Measurements from ENCODE around the gene XPR1. TPM values are rescaled to one million over a fixed set of nuclear protein-coding genes. Genes with fewer than 3 reads are reported as not detected.

The XPR1 gene
- polyA plus RNA-seq, 1 donor (not counting 4 experiments of a cell fraction or from before 2014, with no cell fraction given), result 40.0 TPM

- H3K4me1 ChIP-seq (ENCODE audit: control insufficient read depth, extremely low read depth, insufficient read depth, low read length), result peaks cover 16% of the 10 kb centered on the region
- peaks cover 2% of the 10 kb centered on the region for H3K9me1 ChIP-seq (ENCODE audit: control insufficient read depth, extremely low read depth, insufficient read depth, low read length)
- no peak overlapping the region for H3K4me2 ChIP-seq (ENCODE audit: control insufficient read depth, extremely low read depth, insufficient read depth, low read depth, low read length)
- dilution Hi-C loops (cut with MboI; ENCODE audit: extremely low pct_ligation_motif_present, low sequenced_read_pairs), result no loop called here
- H2AFZ ChIP-seq (ENCODE audit: control insufficient read depth, low read length), result no peak overlapping the region
- TF ChIP-seq EZH2 (IDR thresholded peaks at IDR 0.05; ENCODE audit: low read length), result no peak
- TF ChIP-seq CTCF (optimal IDR thresholded peaks at IDR 0.05 in 1 of 3, IDR thresholded peaks at IDR 0.05 in 1 of 3, conservative IDR thresholded peaks at IDR 0.05 in 1 of 3; ENCODE audit: extremely low read depth in 1 of 3, insufficient read depth in 2 of 3, low read length in 3 of 3), result no peak
- DNase-seq (ENCODE audit: low read depth, low spot score), result no peak
- H3K9ac ChIP-seq (ENCODE audit: control insufficient read depth, extremely low read depth, insufficient read depth, low read length), result no peak overlapping the region
- no peaks in the 10 kb centered on the region for H4K20me1 ChIP-seq (ENCODE audit: control insufficient read depth, extremely low read depth, insufficient read depth, low read length)
- no peak for FAIRE-seq
- no peaks in the 10 kb centered on the region for H3K79me2 ChIP-seq (ENCODE audit: control insufficient read depth, insufficient read depth, low read length)
- no peaks in the 10 kb centered on the region for H3K36me3 ChIP-seq (ENCODE audit: control insufficient read depth in 2 of 2, extremely low read depth in 1 of 2, insufficient read depth in 2 of 2, low read length in 2 of 2)
- no peak overlapping the region for H3K4me3 ChIP-seq (ENCODE audit: control insufficient read depth in 2 of 3, extremely low read depth in 1 of 3, insufficient read depth in 2 of 3, low read depth in 1 of 3, low read length in 3 of 3)
- H3K27ac ChIP-seq (ENCODE audit: control insufficient read depth, insufficient read depth, low read length), result no peak overlapping the region
- H3K9me3 ChIP-seq (ENCODE audit: control insufficient read depth, low read depth, low read length), result no peaks in the 10 kb centered on the region
- no peaks in the 10 kb centered on the region for H3K27me3 ChIP-seq (ENCODE audit: control insufficient read depth, extremely low read depth, insufficient read depth, low read length)
Observed at GRCh38 chr1:180927841-180928240, 296.0 kb downstream of the XPR1 start.

- no peak for DNase-seq (ENCODE audit: low read depth, low spot score)
- H3K27ac ChIP-seq (ENCODE audit: control insufficient read depth, insufficient read depth, low read length), result no peak overlapping the region
- H3K9ac ChIP-seq (ENCODE audit: control insufficient read depth, extremely low read depth, insufficient read depth, low read length), result no peak overlapping the region
- H3K9me1 ChIP-seq (ENCODE audit: control insufficient read depth, extremely low read depth, insufficient read depth, low read length), result no peaks in the 10 kb centered on the region
- peaks cover 8% of the 10 kb centered on the region for H3K4me1 ChIP-seq (ENCODE audit: control insufficient read depth, extremely low read depth, insufficient read depth, low read length)
- no peaks in the 10 kb centered on the region for H3K36me3 ChIP-seq (ENCODE audit: control insufficient read depth in 2 of 2, extremely low read depth in 1 of 2, insufficient read depth in 2 of 2, low read length in 2 of 2)
- dilution Hi-C loops (cut with MboI; ENCODE audit: extremely low pct_ligation_motif_present, low sequenced_read_pairs), result no loop called here
- H2AFZ ChIP-seq (ENCODE audit: control insufficient read depth, low read length), result no peak overlapping the region
- no peaks in the 10 kb centered on the region for H3K9me3 ChIP-seq (ENCODE audit: control insufficient read depth, low read depth, low read length)
- no peaks in the 10 kb centered on the region for H4K20me1 ChIP-seq (ENCODE audit: control insufficient read depth, extremely low read depth, insufficient read depth, low read length)
- H3K4me2 ChIP-seq (ENCODE audit: control insufficient read depth, extremely low read depth, insufficient read depth, low read depth, low read length), result no peak overlapping the region
- TF ChIP-seq EZH2 (IDR thresholded peaks at IDR 0.05; ENCODE audit: low read length) (no peak), CTCF (optimal IDR thresholded peaks at IDR 0.05 in 1 of 3, IDR thresholded peaks at IDR 0.05 in 1 of 3, conservative IDR thresholded peaks at IDR 0.05 in 1 of 3; ENCODE audit: extremely low read depth in 1 of 3, insufficient read depth in 2 of 3, low read length in 3 of 3) (no peak)
- no peaks in the 10 kb centered on the region for H3K79me2 ChIP-seq (ENCODE audit: control insufficient read depth, insufficient read depth, low read length)
- H3K27me3 ChIP-seq (ENCODE audit: control insufficient read depth, extremely low read depth, insufficient read depth, low read length), result no peaks in the 10 kb centered on the region
- FAIRE-seq, result no peak
- H3K4me3 ChIP-seq (ENCODE audit: control insufficient read depth in 2 of 3, extremely low read depth in 1 of 3, insufficient read depth in 2 of 3, low read depth in 1 of 3, low read length in 3 of 3), result no peak overlapping the region
Observed at GRCh38 chr1:180928331-180929230, 296.8 kb downstream of the XPR1 start.

All from keratinocyte (primary cell).